ENCODE measurements around the gene DRAP1.
A peak's percentile ranks its signal among the peaks of the same experiment; 100 is the strongest.
"Not testable (repeated sequence)": the region's sequence is repeated elsewhere in the genome, so short reads cannot be mapped to it uniquely, and the experiment has no call there.

The DRAP1 gene

DNA sequence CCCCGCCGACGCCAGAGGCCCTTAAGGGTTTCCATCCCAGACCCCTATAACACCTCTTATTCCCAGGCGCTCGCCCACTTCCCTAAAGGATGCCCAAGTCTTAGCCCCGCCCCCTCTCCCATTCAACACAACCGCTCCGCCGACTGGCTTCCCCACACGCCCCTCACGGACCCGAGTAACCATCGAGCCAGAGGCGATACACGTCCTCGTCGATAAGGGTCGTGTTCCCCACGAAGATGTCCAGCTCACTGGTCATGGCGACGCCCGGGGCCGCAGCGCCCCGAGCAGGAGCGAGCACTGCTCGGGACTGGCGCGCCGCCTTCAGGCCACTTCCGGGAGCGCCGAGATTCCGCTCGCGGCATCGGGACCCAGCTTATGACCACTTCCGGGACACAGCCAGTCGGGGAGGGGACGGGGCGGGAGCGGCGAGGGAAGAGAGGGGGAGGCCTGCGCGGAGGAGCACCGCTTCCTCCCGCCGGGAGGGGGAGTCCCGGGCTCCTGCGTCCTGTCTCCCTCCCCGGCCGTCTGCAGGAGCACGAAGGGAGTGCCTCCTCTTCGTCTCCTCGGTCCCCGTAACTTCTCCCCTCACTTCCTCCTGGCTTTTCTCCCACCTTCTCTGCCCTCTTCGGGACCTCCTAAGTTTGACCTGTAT lies 30.9 kb upstream of the DRAP1 start, which contains the start of gene FIBP:
Gene FIBP, minus strand, starts transcription at position 309 of the 652 bp plus-strand sequence. Its CDS starts 53 bp downstream, at position 256.
- peak within 1 kb of the TSS; percentile 90 for H2AFZ ChIP-seq (ENCODE audit: low read length)
- H3K27me3 ChIP-seq (ENCODE audit: insufficient read depth, low read length, poor library complexity, severe bottlenecking): no peaks in the 10 kb centered on the region
- no peaks in the 10 kb centered on the region for H3K9me2 ChIP-seq (replicated peaks; ENCODE audit: low read depth, low read length)
- peak within 1 kb of the TSS; percentile 92 for H3K4me2 ChIP-seq (ENCODE audit: low read depth, low read length, poor library complexity, severe bottlenecking)
- TF ChIP-seq EZH2phosphoT487 (IDR thresholded peaks at IDR 0.05; ENCODE audit: borderline replicate concordance): no peak
- TF ChIP-seq, protein P1, sequence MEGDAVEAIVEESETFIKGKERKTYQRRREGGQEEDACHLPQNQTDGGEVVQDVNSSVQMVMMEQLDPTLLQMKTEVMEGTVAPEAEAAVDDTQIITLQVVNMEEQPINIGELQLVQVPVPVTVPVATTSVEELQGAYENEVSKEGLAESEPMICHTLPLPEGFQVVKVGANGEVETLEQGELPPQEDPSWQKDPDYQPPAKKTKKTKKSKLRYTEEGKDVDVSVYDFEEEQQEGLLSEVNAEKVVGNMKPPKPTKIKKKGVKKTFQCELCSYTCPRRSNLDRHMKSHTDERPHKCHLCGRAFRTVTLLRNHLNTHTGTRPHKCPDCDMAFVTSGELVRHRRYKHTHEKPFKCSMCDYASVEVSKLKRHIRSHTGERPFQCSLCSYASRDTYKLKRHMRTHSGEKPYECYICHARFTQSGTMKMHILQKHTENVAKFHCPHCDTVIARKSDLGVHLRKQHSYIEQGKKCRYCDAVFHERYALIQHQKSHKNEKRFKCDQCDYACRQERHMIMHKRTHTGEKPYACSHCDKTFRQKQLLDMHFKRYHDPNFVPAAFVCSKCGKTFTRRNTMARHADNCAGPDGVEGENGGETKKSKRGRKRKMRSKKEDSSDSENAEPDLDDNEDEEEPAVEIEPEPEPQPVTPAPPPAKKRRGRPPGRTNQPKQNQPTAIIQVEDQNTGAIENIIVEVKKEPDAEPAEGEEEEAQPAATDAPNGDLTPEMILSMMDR (conservative IDR thresholded peaks at IDR 0.05; ENCODE audit: low read length): peak; percentile 68
- H3K79me2 ChIP-seq (ENCODE audit: insufficient read depth, low read length): peaks cover 68% of the 10 kb centered on the region
- H3K4me3 ChIP-seq (ENCODE audit: low read length, poor library complexity, severe bottlenecking): peak within 1 kb of the TSS; percentile 85
- peaks cover 65% of the 10 kb centered on the region for H3K4me1 ChIP-seq (ENCODE audit: insufficient read depth, low read length, poor library complexity, severe bottlenecking)
- no peaks in the 10 kb centered on the region; the same call in 1 of the 2 replicates for H3F3A ChIP-seq (ENCODE audit: low read depth)
- H4K20me1 ChIP-seq (ENCODE audit: insufficient read depth, low read length, poor library complexity, severe bottlenecking): peaks cover 25% of the 10 kb centered on the region
- H3K9me3 ChIP-seq (ENCODE audit: insufficient read depth, low read depth, low read length): no peaks in the 10 kb centered on the region
- H3K9ac ChIP-seq (ENCODE audit: low read depth, low read length, poor library complexity, severe bottlenecking): peak within 1 kb of the TSS; percentile 82
- H3K36me3 ChIP-seq (ENCODE audit: insufficient read depth, low read length): peaks cover 11% of the 10 kb centered on the region; the same call in 1 of the 2 replicates

DNA sequence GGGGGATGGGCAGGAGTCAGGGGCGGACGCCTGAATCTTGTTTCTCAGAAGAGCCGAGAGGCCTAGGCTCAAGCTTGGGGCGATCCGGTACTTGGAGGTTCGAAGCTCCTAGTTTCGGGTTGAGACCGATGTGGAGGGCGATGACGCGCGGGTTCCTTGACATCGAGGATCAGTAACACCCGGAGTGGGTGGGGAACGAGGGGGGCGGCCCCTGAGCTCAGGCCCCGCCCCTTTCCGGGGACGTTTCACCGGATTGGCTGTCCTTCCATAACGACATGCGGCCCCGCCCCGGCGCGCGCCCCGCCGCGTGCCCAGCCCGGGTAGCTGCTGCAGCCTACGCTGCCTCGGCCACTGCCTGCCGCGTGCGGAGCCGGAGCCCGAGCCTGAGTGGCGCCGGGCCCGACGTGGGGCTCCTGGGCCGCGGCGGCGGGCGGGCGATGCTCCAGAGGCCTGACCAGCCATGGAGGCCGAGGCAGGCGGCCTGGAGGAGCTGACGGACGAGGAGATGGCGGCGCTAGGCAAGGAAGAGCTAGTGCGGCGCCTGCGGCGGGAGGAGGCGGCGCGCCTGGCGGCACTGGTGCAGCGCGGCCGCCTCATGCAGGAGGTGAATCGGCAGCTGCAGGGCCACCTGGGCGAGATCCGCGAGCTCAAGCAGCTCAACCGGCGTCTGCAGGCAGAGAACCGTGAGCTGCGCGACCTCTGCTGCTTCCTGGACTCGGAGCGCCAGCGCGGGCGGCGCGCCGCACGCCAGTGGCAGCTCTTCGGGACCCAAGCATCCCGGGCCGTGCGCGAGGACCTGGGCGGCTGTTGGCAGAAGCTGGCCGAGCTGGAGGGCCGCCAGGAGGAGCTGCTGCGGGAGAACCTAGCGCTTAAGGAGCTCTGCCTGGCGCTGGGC lies 28.7 kb upstream of the DRAP1 start, which contains the start of gene CCDC85B:
Gene CCDC85B, plus strand, starts transcription at position 350 of the 895 bp plus-strand sequence. Its CDS starts 111 bp downstream, at position 461.
- Histone ChIP-seq H2AFZ (ENCODE audit: low read length) (peak within 1 kb of the TSS; percentile 52), H3K9me3 (ENCODE audit: insufficient read depth, low read depth, low read length) (no peaks in the 10 kb centered on the region), H3K36me3 (ENCODE audit: insufficient read depth, low read length) (no peaks in the 10 kb centered on the region), H3K27me3 (ENCODE audit: insufficient read depth, low read length, poor library complexity, severe bottlenecking) (no peaks in the 10 kb centered on the region), H3K4me1 (ENCODE audit: insufficient read depth, low read length, poor library complexity, severe bottlenecking) (peaks cover 62% of the 10 kb centered on the region), H3K79me2 (ENCODE audit: insufficient read depth, low read length) (peaks cover 53% of the 10 kb centered on the region), H3K9me2 (replicated peaks; ENCODE audit: low read depth, low read length) (no peaks in the 10 kb centered on the region), H4K20me1 (ENCODE audit: insufficient read depth, low read length, poor library complexity, severe bottlenecking) (peaks cover 19% of the 10 kb centered on the region), H3K4me2 (ENCODE audit: low read depth, low read length, poor library complexity, severe bottlenecking) (peak within 1 kb of the TSS; percentile 92), H3K4me3 (ENCODE audit: low read length, poor library complexity, severe bottlenecking) (peak within 1 kb of the TSS; percentile 85), H3F3A (ENCODE audit: low read depth) (peaks cover 3% of the 10 kb centered on the region; the same call in 1 of the 2 replicates), H3K9ac (ENCODE audit: low read depth, low read length, poor library complexity, severe bottlenecking) (peak within 1 kb of the TSS; percentile 98)
- no peak for TF ChIP-seq EZH2phosphoT487 (IDR thresholded peaks at IDR 0.05; ENCODE audit: borderline replicate concordance)
- TF ChIP-seq, protein P1 (conservative IDR thresholded peaks at IDR 0.05; ENCODE audit: low read length): no peak; the same call in 1 of the 2 replicates

DNA sequence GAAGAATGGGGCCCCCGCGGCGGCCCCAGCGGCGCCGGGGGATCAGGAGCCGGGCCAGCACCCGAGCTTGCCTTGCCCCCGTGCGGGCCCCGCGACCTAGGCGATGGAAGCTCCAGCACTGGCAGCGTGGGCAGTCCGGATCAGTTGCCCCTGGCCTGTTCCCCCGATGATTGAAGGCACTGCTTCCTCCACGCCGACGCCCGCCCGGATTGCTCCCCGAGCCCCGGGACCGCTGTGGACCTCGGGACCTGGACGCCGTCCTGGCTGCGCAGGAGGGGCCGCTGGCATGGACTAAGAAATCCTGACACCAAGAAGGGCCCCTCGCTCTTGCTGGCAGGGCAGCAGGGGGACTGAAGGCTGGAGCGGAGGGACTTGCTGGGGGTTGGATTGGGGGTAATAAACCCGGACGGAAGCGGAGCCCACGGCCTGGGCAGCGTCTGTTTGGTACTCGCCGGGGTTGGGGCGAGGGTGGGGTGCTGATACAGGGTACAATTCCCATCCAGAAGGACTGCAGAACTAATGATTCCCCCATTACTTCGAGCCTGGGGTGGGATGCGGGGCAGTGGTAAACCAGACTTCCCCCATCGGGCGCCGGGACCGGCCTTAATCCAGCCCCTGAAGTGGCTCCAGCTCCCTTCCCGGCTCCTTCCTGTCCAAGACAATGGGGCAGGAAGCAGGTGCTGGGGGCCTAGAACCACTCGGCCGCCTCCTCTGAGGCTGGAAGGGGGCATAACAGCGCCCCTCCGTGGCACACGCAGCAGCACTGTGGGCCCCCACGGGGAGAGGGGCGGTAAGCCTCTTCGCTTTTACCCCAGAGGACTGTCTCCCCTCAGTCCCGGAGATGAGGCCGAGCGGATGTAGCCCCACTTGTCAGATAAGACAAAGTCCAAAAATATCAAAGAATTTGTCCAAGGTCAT lies 27.7 kb upstream of the DRAP1 start:
- Histone ChIP-seq H3K36me3 (ENCODE audit: insufficient read depth, low read length) (no peaks in the 10 kb centered on the region), H3K4me1 (ENCODE audit: insufficient read depth, low read length, poor library complexity, severe bottlenecking) (peaks cover 58% of the 10 kb centered on the region), H4K20me1 (ENCODE audit: insufficient read depth, low read length, poor library complexity, severe bottlenecking) (peaks cover 19% of the 10 kb centered on the region), H2AFZ (ENCODE audit: low read length) (no peak overlapping the region; the same call in 1 of the 2 replicates), H3F3A (ENCODE audit: low read depth) (peaks cover 3% of the 10 kb centered on the region; the same call in 1 of the 2 replicates), H3K9ac (ENCODE audit: low read depth, low read length, poor library complexity, severe bottlenecking) (peak overlapping the region; percentile 98), H3K79me2 (ENCODE audit: insufficient read depth, low read length) (peaks cover 44% of the 10 kb centered on the region), H3K4me2 (ENCODE audit: low read depth, low read length, poor library complexity, severe bottlenecking) (peak overlapping the region; percentile 92), H3K9me2 (replicated peaks; ENCODE audit: low read depth, low read length) (no peaks in the 10 kb centered on the region), H3K27me3 (ENCODE audit: insufficient read depth, low read length, poor library complexity, severe bottlenecking) (no peaks in the 10 kb centered on the region), H3K4me3 (ENCODE audit: low read length, poor library complexity, severe bottlenecking) (peak overlapping the region; percentile 85), H3K9me3 (ENCODE audit: insufficient read depth, low read depth, low read length) (no peaks in the 10 kb centered on the region)
- no peak for TF ChIP-seq EZH2phosphoT487 (IDR thresholded peaks at IDR 0.05; ENCODE audit: borderline replicate concordance)
- TF ChIP-seq, protein P1 (conservative IDR thresholded peaks at IDR 0.05; ENCODE audit: low read length): peak; percentile 82

DNA sequence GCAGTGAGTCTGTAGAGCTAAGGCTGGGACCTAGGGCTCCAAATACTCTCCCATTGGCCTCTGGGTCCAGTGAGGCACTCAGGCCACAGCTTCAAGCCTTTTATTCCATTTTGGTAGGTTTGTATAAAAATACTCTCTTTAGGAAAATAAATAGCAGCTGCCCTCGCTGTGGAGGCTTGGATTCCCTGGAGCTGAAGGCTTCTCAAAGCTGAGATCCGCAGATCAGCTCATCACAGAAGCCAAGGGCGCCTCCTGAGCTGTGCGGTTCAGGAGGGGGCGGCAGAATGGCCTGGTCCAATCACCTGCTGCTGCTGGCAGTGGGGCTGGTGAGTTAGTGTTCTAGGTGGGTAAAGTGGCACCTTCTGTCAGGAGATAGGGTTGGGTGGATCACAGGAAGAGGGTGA lies 27.1 kb upstream of the DRAP1 start:
- H3F3A ChIP-seq (ENCODE audit: low read depth); H3K36me3 ChIP-seq (ENCODE audit: insufficient read depth, low read length); H3K9me3 ChIP-seq (ENCODE audit: insufficient read depth, low read depth, low read length); H3K9me2 ChIP-seq (replicated peaks; ENCODE audit: low read depth, low read length); H3K27me3 ChIP-seq (ENCODE audit: insufficient read depth, low read length, poor library complexity, severe bottlenecking); H2AFZ ChIP-seq (ENCODE audit: low read length): not testable (repeated sequence)
- peaks cover 53% of the 10 kb centered on the region for H3K4me1 ChIP-seq (ENCODE audit: insufficient read depth, low read length, poor library complexity, severe bottlenecking)
- peaks cover 19% of the 10 kb centered on the region for H4K20me1 ChIP-seq (ENCODE audit: insufficient read depth, low read length, poor library complexity, severe bottlenecking)
- H3K4me2 ChIP-seq (ENCODE audit: low read depth, low read length, poor library complexity, severe bottlenecking): peak overlapping the region; percentile 92
- peaks cover 38% of the 10 kb centered on the region for H3K79me2 ChIP-seq (ENCODE audit: insufficient read depth, low read length)
- H3K9ac ChIP-seq (ENCODE audit: low read depth, low read length, poor library complexity, severe bottlenecking): peak overlapping the region; percentile 98
- H3K4me3 ChIP-seq (ENCODE audit: low read length, poor library complexity, severe bottlenecking): peak overlapping the region; percentile 85
